ENCODE results near the gene CLTRN.

The CLTRN gene

GRCh38 chrX:15619053-15619755 lies 45.4 kb downstream of the CLTRN start:
- no peaks in the 10 kb centered on the region for H3K9me3 ChIP-seq (ENCODE audit: control insufficient read depth, insufficient read depth, low read length)
- H3K4me1 ChIP-seq (ENCODE audit: control insufficient read depth, low read length) = no peaks in the 10 kb centered on the region
- H3K27ac ChIP-seq (ENCODE audit: low read depth, low read length) = no peak overlapping the region
- no peaks in the 10 kb centered on the region for H3K79me2 ChIP-seq (ENCODE audit: control insufficient read depth, low read length)
- H3F3A ChIP-seq (ENCODE audit: control insufficient read depth, insufficient read depth) = no peaks in the 10 kb centered on the region
- H3K27me3 ChIP-seq (ENCODE audit: control insufficient read depth, low read length) = no peaks in the 10 kb centered on the region
- H4K20me1 ChIP-seq (ENCODE audit: control insufficient read depth, insufficient read depth, low read depth, low read length) = no peaks in the 10 kb centered on the region
- no peak overlapping the region for H3K4me3 ChIP-seq (ENCODE audit: low read length)
- TF ChIP-seq EZH2phosphoT487 (IDR thresholded peaks at IDR 0.05; ENCODE audit: borderline replicate concordance, low read length) (no peak), CTCF (IDR thresholded peaks at IDR 0.05; ENCODE audit: low read depth, low read length, poor library complexity, severe bottlenecking) (no peak)
- H3K9me2 ChIP-seq (replicated peaks; ENCODE audit: control insufficient read depth, low read length) = no peaks in the 10 kb centered on the region
- no peak overlapping the region for H3K4me2 ChIP-seq (ENCODE audit: low read length)
- H3K36me3 ChIP-seq (ENCODE audit: control insufficient read depth, low read length) = no peaks in the 10 kb centered on the region

- Histone ChIP-seq H3K36me3 (ENCODE audit: control insufficient read depth, low read length) (no peaks in the 10 kb centered on the region), H3K27me3 (ENCODE audit: control insufficient read depth, low read length) (no peaks in the 10 kb centered on the region)
Measured at GRCh38 chrX:15617111-15617510, 47.5 kb downstream of the CLTRN start.

GRCh38 chrX:15616531-15616930 lies 48.1 kb downstream of the CLTRN start:
- no peaks in the 10 kb centered on the region for H3K27me3 ChIP-seq (ENCODE audit: control insufficient read depth, low read length)
- H3K4me3 ChIP-seq (ENCODE audit: low read length) = no peak overlapping the region
- no peak overlapping the region for H3K4me2 ChIP-seq (ENCODE audit: low read length)
- H3K36me3 ChIP-seq (ENCODE audit: control insufficient read depth, low read length) = no peaks in the 10 kb centered on the region
- H3K4me1 ChIP-seq (ENCODE audit: control insufficient read depth, low read length) = no peaks in the 10 kb centered on the region
- H3K79me2 ChIP-seq (ENCODE audit: control insufficient read depth, low read length) = no peaks in the 10 kb centered on the region
- no peaks in the 10 kb centered on the region for H3K9me3 ChIP-seq (ENCODE audit: control insufficient read depth, insufficient read depth, low read length)
- no peak overlapping the region for H3K27ac ChIP-seq (ENCODE audit: low read depth, low read length)
- no peaks in the 10 kb centered on the region for H4K20me1 ChIP-seq (ENCODE audit: control insufficient read depth, insufficient read depth, low read depth, low read length)
- H3K9me2 ChIP-seq (replicated peaks; ENCODE audit: control insufficient read depth, low read length) = no peaks in the 10 kb centered on the region
- H3F3A ChIP-seq (ENCODE audit: control insufficient read depth, insufficient read depth) = no peaks in the 10 kb centered on the region
- no peak for TF ChIP-seq EZH2phosphoT487 (IDR thresholded peaks at IDR 0.05; ENCODE audit: borderline replicate concordance, low read length)
- no peak for TF ChIP-seq CTCF (IDR thresholded peaks at IDR 0.05; ENCODE audit: low read depth, low read length, poor library complexity, severe bottlenecking)

More at GRCh38 chrX:15617111-15617510, 47.5 kb downstream of the CLTRN start:
- Histone ChIP-seq H3K4me2 (ENCODE audit: low read length) (no peak overlapping the region), H3K4me3 (ENCODE audit: low read length) (no peak overlapping the region), H3K79me2 (ENCODE audit: control insufficient read depth, low read length) (no peaks in the 10 kb centered on the region), H3K9me2 (replicated peaks; ENCODE audit: control insufficient read depth, low read length) (no peaks in the 10 kb centered on the region), H3K27ac (ENCODE audit: low read depth, low read length) (no peak overlapping the region), H3K9me3 (ENCODE audit: control insufficient read depth, insufficient read depth, low read length) (no peaks in the 10 kb centered on the region), H3K4me1 (ENCODE audit: control insufficient read depth, low read length) (no peaks in the 10 kb centered on the region), H3F3A (ENCODE audit: control insufficient read depth, insufficient read depth) (no peaks in the 10 kb centered on the region), H4K20me1 (ENCODE audit: control insufficient read depth, insufficient read depth, low read depth, low read length) (no peaks in the 10 kb centered on the region)
- TF ChIP-seq CTCF (IDR thresholded peaks at IDR 0.05; ENCODE audit: low read depth, low read length, poor library complexity, severe bottlenecking) (no peak), EZH2phosphoT487 (IDR thresholded peaks at IDR 0.05; ENCODE audit: borderline replicate concordance, low read length) (no peak)
